Tibial nerve (tissue), 3 donors: ENCODE measurements around the gene KCNJ11.

Experiments
- CTCF ChIP-seq, 5 experiments: fragments of 200-600 bp in 3 of 5; fragments of 450-650 bp in 2 of 5; sonication (generic) in 3 of 5; IDR thresholded peaks; one replicate each; pipeline ENCODE4 v1.5.1; 2016 to 2019; ENCODE audit warnings: antibody characterized with exemption in 5 of 5, mild to moderate bottlenecking in 3 of 5, moderate library complexity in 2 of 5
- POLR2A ChIP-seq, 2 donors: fragments of 450-650 bp; IDR thresholded peaks; one replicate each; pipeline ENCODE4 v1.6.1; 2017; ENCODE audit warnings: antibody characterized with exemption in 2 of 2, mild to moderate bottlenecking in 2 of 2, moderate library complexity in 2 of 2

- no peak for TF ChIP-seq CTCF (IDR thresholded peaks at IDR 0.05)
- TF ChIP-seq POLR2A (IDR thresholded peaks at IDR 0.05): no peak
These were observed 9.8 kb downstream of the KCNJ11 start for GRCh38 chr11:17378655-17379054.
